ENCODE results near the gene HTATSF1.

Gene HTATSF1, protein sequence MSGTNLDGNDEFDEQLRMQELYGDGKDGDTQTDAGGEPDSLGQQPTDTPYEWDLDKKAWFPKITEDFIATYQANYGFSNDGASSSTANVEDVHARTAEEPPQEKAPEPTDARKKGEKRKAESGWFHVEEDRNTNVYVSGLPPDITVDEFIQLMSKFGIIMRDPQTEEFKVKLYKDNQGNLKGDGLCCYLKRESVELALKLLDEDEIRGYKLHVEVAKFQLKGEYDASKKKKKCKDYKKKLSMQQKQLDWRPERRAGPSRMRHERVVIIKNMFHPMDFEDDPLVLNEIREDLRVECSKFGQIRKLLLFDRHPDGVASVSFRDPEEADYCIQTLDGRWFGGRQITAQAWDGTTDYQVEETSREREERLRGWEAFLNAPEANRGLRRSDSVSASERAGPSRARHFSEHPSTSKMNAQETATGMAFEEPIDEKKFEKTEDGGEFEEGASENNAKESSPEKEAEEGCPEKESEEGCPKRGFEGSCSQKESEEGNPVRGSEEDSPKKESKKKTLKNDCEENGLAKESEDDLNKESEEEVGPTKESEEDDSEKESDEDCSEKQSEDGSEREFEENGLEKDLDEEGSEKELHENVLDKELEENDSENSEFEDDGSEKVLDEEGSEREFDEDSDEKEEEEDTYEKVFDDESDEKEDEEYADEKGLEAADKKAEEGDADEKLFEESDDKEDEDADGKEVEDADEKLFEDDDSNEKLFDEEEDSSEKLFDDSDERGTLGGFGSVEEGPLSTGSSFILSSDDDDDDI

GRCh38 chrX:136497556-136498052, at the start of gene HTATSF1:
TSS of gene HTATSF1 (plus strand) at chrX:136497592. CDS start at chrX:136497685, 93 bp downstream.
- DNase-seq (ENCODE audit: low read depth): no peak

GRCh38 chrX:136447968-136448367, 49.4 kb upstream of the HTATSF1 start:
- DNase-seq (ENCODE audit: low read depth): no peak

DNA sequence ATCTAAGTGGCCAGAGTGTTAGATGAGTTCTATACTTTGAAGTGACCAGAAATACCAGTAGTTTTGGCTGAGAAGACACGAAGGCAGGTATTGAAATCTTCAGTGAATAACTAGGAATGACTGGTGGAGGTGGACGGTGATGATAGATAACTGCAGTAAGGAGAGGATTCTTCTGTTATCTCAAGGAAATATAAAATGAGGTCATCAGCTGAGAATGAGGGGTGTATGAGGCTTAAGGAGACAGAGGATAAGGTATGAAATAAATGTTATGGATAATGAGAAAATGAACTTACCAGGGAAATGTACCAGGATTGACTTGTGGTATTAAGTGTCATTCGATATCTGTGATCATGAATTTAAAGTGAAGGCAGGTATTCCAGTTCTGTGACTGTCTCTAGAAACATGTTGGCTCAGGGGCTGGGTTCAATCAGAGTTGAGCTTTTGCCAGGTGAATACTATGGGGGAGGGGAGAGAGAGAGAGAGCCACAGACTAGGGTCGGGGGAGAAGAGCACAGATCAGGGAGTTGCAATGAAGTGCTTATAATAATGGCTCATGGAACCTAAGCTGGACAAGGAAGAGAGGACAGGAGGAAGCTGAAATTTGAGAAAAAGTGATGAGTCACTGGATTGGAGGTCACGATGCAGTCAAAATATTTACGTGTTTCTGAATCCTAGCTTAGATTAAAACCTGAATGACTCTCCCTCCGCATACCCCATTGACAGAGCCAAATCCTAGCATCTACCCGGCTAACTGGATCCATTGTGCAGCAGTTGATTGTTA, 47.2 kb upstream of the HTATSF1 start:
- DNase-seq (ENCODE audit: low read depth): no peak

DNA sequence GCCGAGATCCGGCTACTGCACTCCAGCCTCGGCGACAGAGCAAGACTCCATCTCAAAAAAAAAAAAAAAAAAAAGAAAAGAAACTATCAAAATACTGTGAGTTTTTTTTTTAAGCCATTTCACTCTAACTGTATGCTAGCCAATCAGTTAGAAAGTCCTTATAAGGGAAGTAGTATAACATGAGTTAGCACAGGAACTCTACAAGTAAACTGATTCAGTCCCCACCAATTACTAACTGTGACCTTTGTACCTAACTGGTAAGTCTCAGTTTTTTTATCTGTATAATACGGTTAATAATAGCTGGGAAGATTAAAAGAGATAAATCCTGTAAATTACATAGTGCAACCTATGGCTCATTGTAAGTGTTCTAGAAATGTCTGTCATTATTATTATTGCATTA, 44.8 kb upstream of the HTATSF1 start:
- no peak for DNase-seq (ENCODE audit: low read depth)

DNA sequence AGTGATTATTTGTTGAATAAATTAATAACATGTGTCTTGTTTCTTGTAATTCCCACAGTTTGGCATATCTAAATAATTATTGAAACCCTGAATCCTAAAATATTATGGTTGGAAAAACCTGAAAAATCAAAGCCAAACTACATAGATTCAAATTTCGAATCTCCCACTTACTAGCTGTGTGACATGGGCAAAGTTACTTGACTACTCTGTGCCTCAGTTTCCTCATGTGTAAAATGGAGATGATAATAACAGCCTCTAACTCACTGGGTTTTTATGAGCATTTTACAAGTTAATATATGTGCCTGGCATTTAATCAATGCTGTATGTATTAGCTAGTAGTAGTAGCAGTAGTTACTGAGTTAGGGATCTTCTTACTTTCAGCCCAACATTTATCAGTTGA, 44.3 kb upstream of the HTATSF1 start:
- DNase-seq (ENCODE audit: low read depth): no peak

DNA sequence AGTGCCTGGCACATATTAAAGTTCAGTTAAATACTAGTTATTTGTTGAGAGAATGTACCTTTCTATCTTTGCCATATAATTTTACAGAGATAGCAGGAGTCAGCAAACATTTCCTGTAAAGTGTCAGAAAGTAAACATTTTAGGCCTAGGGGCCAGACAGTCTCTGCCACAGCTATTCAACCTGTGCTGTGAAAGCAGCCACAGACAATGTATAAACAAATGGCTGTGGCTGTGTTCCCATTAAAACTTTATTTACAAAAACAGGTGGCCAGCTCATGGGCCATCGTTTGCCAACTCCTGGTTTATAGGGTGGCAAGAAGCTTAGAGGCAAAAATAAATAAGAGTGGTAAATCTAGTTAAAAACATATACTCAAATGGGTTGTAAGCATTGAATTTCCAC, 43.6 kb upstream of the HTATSF1 start:
- DNase-seq (ENCODE audit: low read depth): no peak

DNA sequence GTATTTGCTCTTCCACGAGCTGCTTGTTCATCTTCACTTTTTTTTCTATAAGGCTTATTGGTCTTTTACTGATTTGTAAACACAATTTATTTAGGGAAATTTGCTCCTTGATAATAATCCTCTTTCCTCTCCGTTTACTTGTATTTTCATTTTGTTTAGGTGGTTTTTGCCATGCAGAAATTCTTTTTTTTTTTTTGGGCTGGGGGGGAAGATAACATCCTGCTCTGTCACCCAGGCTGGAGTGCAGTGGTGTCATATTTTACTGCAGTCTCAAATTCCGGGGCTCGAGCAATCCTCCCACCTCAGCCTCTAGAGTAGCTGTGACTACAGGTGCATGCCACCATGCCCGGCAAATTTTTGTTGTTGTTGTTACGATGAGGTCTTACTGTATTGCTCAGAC, 41.3 kb upstream of the HTATSF1 start:
- DNase-seq (ENCODE audit: low read depth): no peak

DNA sequence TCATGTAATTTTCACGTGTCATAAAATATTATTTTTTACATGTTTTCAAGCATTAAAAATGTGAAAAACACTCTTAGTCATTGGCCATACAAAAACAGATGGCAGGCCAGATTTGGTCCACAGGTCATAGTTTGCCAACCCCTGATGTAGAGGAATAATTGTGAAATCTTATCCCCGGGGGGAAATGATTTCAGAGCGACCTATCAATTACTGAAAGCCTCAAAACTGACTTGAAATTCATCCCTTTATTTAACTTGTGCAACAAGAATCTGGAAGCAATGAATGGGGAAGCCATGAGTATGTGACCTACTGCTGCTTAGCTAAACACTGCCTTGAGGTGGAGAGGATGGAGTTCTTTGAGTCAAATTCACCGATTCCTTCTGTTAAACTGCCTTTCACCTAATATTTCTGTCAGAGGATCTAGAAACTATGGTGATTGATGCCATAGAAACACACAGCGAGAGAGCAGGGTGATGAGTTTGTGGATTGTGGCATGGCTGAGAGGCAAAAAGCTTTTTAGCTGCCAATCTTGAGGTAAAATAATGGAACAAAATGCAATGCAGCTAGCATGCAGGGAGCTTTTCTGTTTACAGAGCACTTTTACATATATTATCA, 40.0 kb upstream of the HTATSF1 start:
- no peak for DNase-seq (ENCODE audit: low read depth)

DNA sequence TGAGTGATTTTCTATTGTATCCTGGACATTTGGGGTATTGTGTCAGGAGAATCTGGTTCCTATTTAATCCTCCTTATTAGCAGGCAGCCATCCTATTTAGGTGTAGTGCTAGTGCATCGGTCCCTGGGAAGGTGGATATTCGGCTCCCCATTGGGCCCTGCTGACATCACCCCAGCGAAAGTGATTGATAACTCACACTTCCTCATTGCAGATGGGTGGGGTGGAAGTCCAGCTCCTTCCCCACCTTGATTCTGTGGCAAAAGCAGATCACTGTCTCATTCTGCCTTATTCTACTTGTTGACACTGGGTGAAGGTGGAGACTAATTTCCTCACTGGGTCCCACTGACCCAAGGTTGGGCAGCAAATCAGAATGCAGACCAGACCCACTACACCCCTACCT, 32.8 kb upstream of the HTATSF1 start:
- no peak for DNase-seq (ENCODE audit: low read depth)

- DNase-seq (ENCODE audit: low read depth): no peak
These were observed 30.1 kb upstream of the HTATSF1 start for GRCh38 chrX:136467303-136467702.

DNA sequence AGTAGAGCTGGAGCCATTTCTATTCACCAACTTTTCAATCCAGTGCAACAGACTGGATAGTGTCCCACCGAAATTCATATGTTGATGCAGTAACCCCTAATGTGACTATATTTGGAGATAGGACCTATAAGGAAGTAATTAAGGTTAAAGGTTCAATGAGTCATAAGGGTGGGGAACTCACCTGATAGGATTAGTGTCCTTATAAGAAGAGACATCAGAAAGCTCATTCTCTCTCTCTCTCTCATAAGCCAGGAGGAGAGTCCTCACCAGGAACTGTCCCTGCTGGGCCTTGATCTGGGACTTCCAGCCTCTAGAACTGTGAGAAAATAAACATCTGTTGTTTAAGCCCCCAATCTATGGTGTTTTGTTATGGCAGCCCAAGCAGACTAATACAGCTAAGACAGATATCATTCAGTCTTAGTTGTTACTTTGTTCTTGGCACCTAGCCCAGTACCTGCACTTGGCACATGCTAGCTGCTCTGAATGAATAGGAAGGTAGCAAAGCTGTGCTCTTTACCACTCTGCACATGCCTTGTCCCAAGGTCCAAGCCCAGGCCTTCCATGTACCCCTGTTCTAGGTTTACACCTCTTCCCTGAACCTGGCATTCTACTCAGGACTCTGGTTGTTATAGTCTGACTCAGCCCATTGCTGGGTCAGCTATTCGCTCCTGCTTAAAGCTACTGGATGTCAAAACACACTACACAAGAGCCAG, 28.8 kb upstream of the HTATSF1 start:
- DNase-seq (ENCODE audit: low read depth): no peak

- no peak for DNase-seq (ENCODE audit: low read depth)
These were observed 23.7 kb upstream of the HTATSF1 start for GRCh38 chrX:136473663-136474062.

DNA sequence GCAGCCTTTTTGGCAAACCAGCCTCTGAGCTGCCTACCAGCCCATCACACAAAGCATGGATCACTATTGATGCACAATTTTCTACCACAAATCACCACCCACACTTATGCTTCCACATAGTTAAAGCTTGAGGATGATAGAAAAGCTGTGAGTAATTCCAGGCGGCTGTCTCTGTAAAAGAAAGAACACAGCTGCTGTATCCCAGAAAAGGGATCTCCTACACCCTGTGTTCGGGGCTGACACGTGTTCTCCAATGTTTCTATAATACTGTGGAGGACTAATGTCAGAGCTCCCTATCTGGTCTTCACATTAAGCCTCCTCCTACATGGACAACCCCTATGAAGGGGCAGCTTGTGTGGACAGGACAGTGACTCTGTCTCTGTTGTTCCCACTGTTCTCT, 22.2 kb upstream of the HTATSF1 start:
- DNase-seq (ENCODE audit: low read depth): no peak

- no peak for DNase-seq (ENCODE audit: low read depth)
These were observed 20.9 kb upstream of the HTATSF1 start for GRCh38 chrX:136476501-136476900.

DNA sequence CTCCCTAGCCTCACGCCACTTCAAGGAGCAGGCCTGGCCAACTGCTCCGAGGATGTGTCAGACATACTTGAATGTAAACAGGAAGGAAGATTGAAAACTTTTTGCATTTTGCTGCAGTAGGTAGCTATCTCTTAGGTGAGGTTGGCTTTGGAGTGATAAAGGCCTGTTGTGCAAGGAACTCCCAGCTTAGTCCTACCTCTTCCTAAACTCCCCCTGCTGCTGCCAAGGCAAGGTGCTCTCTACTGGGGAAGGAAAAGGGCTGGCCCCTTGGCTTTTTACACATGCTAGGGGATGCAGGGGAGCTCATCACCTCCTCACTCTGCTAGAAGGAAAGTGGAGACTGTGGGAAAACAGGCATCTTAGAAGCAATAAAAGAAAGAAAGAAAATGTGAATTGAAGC, 20.4 kb upstream of the HTATSF1 start:
- no peak for DNase-seq (ENCODE audit: low read depth)

DNA sequence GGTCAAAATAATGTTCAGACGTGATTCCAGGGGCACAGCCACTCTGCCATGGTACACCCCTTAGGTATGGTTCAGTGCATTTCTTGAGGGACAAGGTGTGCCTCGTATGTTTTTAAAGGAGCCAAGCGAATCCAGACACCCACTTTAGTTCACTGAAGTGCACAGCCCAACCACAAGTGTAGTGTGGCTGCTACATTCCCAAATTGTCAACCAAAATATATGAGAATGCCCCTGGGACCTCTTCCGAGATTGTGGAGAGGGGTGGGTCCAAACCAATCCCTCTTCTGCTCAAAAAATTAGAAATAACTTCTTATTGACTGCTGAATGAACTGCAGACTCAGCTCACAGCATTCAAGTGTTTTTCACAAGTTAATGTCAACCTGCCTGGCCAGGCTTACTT, 17.0 kb upstream of the HTATSF1 start:
- no peak for DNase-seq (ENCODE audit: low read depth)

DNA sequence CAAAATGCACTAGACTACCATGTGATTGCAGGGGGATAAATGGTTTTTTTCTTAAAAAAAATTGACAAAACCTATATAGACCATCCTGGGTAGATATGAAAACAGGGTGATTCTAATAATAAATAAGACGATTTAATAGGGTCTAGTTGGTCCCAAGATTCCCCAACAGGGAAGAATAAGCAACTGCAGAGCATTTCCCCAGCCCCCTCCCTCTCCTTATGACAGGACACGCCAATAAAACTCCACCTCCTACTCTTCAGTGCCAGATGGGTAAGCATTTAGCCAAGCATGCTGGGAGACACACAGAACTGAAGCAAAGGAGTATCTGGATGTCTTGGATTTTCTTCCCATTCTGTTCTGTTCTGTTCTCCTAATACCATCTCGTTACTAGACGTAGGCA, 9.7 kb upstream of the HTATSF1 start, which contains the start of gene BRS3:
Gene BRS3, plus strand, starts transcription at position 301 of the 400 bp plus-strand sequence. CDS start 168 bp downstream, outside the sequence.
- no peak for DNase-seq (ENCODE audit: low read depth)

DNA sequence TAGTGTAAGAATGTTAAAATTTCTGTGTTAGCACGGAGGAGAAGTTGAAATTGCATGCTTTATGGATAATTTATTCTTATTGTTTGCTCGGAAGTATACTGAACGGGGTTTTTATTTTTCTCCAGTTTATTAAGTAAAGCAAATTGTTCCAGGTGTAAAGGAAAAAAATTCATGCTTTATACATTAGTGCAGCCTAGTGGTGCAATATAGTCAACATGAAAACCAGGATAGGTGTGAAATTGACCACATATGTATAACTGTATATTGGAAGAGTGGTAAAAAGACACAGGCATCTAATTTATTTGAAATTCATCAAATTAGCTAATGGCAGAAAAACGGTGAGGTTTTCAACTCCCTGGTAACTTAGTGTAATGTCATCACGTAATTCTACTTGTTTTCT, 8.7 kb upstream of the HTATSF1 start:
- no peak for DNase-seq (ENCODE audit: low read depth)

DNA sequence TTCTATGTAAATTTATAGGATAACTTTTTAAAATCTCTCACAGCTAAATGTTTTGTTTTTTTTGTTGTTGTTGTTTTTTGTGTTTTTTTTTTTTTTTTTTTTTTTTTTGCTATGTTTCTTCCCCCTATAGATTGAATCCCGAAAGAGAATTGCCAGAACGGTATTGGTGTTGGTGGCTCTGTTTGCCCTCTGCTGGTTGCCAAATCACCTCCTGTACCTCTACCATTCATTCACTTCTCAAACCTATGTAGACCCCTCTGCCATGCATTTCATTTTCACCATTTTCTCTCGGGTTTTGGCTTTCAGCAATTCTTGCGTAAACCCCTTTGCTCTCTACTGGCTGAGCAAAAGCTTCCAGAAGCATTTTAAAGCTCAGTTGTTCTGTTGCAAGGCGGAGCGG, 5.6 kb upstream of the HTATSF1 start:
- DNase-seq (ENCODE audit: low read depth): no peak

DNA sequence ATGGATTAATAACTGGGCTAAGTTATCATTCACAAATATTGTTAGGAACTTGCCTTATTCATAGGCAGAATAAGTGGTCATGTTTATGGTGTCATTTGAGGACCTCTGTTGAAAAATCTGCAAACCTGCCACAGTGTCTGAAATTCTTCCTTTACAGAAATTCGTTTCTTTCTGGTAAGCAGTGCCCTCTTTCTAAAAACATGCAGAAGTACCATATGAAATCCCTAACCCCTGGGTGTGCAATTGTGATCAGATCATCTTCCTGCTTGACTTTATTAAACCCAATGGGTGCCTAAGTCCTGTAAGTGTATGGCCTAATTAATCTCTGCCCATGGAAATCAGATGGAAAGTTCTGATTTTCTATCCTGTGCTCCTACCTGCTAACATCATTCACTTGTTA, 4.4 kb upstream of the HTATSF1 start:
- no peak for DNase-seq (ENCODE audit: low read depth)

GRCh38 chrX:136495043-136495442, 2.3 kb upstream of the HTATSF1 start:
- no peak for DNase-seq (ENCODE audit: low read depth)

Data from activated T-helper 9 cell treated with anti-CD3 and anti-CD28 coated beads, Interleukin-2, amount 50 U/mL, for 16 hours (primary cell).